Measurements from ENCODE around the gene RBM22. TPM values are rescaled to one million over a fixed set of nuclear protein-coding genes. Genes with fewer than 3 reads are reported as not detected.

Gene RBM22
- total RNA-seq, 1 donor: 27.1 TPM

DNA sequence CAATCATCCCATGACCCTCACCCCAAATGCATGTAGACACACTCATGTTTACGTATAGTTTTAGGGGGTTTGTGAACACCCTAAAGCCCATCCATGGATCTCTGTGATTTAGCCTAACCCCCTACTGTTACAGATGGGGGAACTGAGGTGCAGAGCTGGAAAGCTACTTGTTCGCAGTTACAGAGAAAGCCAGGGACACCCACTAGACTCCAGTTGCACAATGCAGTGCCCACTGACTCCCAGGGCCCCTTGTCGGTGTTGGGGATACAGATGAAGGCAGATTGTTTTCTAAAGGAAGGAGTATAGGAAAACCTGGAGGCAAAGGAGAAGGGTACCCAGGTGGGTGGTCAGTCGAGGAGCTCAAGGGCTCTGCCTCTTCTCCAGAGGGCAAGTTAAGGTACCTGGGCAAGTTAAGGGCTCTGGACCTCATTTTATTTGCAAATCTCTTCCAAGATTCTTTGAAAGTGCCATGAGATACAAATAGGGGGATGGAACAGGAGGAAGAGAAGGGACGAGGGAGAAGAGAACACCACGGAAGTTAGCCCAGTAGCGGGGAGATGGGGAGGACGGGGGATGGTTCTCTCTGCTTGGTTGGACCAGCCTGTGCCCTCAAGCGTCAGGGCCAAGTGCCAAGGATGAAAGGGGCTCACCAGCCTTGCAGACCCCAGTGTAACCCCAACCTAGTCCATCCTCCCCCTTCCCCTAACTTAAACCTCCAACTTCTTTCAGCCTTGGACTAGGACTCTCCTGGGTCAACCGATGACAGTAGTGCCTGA lies 38.9 kb downstream of the RBM22 start:
- DNase-seq (ENCODE audit: insufficient read length, low spot score, missing footprints): peak; percentile 60
- TF ChIP-seq, protein P1, sequence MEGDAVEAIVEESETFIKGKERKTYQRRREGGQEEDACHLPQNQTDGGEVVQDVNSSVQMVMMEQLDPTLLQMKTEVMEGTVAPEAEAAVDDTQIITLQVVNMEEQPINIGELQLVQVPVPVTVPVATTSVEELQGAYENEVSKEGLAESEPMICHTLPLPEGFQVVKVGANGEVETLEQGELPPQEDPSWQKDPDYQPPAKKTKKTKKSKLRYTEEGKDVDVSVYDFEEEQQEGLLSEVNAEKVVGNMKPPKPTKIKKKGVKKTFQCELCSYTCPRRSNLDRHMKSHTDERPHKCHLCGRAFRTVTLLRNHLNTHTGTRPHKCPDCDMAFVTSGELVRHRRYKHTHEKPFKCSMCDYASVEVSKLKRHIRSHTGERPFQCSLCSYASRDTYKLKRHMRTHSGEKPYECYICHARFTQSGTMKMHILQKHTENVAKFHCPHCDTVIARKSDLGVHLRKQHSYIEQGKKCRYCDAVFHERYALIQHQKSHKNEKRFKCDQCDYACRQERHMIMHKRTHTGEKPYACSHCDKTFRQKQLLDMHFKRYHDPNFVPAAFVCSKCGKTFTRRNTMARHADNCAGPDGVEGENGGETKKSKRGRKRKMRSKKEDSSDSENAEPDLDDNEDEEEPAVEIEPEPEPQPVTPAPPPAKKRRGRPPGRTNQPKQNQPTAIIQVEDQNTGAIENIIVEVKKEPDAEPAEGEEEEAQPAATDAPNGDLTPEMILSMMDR (IDR thresholded peaks at IDR 0.05; ENCODE audit: extremely low read depth, low read depth, low read length): no peak
- no peaks in the 10 kb centered on the region for H3K79me2 ChIP-seq (ENCODE audit: insufficient read depth, low read length)
- H4K20me1 ChIP-seq (ENCODE audit: insufficient read depth, low read length): no peaks in the 10 kb centered on the region
- no peak overlapping the region for H3K27ac ChIP-seq (ENCODE audit: low read depth, low read length)
- no peak overlapping the region for H3K4me3 ChIP-seq (ENCODE audit: insufficient read depth, low read length)
- H2AFZ ChIP-seq (ENCODE audit: low read length): no peak overlapping the region
- H3K4me1 ChIP-seq (ENCODE audit: insufficient read depth, low read length): no peaks in the 10 kb centered on the region
- peaks cover 13% of the 10 kb centered on the region for H3K27me3 ChIP-seq (ENCODE audit: insufficient read depth, low read length)
- no peaks in the 10 kb centered on the region for H3K36me3 ChIP-seq (ENCODE audit: insufficient read depth, low read length)
- H3K9me3 ChIP-seq (ENCODE audit: low read depth, low read length): no peaks in the 10 kb centered on the region
- H3K4me2 ChIP-seq (ENCODE audit: insufficient read depth, low read length): no peak overlapping the region

DNA sequence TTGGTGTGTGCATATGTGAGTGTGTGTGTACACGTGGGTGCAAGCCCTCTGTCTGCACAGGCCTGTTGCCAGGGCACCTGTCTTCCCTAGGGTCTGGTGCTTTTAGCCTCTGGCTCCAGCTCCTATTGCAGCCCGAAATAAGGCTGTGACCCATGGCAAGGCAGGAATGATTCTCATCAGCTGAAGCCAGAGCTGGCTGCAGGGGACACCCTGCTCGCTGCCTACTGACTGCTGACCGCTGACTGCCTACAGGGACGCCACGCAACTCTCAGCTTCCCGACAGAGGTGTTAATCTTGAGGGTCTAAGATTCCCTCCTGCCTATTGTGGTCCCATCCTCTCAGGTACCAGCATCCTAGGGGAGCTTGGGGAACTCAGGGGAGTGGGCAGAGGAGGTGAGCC lies 39.8 kb downstream of the RBM22 start, which contains the start of gene MYOZ3:
MYOZ3 (plus strand) TSS at position 166 of the 400 bp plus-strand sequence. CDS start 1,691 bp downstream, outside the sequence.
- no peak within 1 kb of the TSS for H3K4me2 ChIP-seq (ENCODE audit: insufficient read depth, low read length)
- no peak within 1 kb of the TSS for H3K4me3 ChIP-seq (ENCODE audit: insufficient read depth, low read length)
- H3K27ac ChIP-seq (ENCODE audit: low read depth, low read length): no peak within 1 kb of the TSS
- no peaks in the 10 kb centered on the region for H4K20me1 ChIP-seq (ENCODE audit: insufficient read depth, low read length)
- H3K4me1 ChIP-seq (ENCODE audit: insufficient read depth, low read length): peaks cover 3% of the 10 kb centered on the region
- H2AFZ ChIP-seq (ENCODE audit: low read length): no peak within 1 kb of the TSS
- no peaks in the 10 kb centered on the region for H3K9me3 ChIP-seq (ENCODE audit: low read depth, low read length)
- H3K79me2 ChIP-seq (ENCODE audit: insufficient read depth, low read length): no peaks in the 10 kb centered on the region
- no peaks in the 10 kb centered on the region for H3K36me3 ChIP-seq (ENCODE audit: insufficient read depth, low read length)
- peaks cover 13% of the 10 kb centered on the region for H3K27me3 ChIP-seq (ENCODE audit: insufficient read depth, low read length)
- peak; percentile 73 for DNase-seq (ENCODE audit: insufficient read length, low spot score, missing footprints)
- TF ChIP-seq, protein P1 (IDR thresholded peaks at IDR 0.05; ENCODE audit: extremely low read depth, low read depth, low read length): no peak

DNA sequence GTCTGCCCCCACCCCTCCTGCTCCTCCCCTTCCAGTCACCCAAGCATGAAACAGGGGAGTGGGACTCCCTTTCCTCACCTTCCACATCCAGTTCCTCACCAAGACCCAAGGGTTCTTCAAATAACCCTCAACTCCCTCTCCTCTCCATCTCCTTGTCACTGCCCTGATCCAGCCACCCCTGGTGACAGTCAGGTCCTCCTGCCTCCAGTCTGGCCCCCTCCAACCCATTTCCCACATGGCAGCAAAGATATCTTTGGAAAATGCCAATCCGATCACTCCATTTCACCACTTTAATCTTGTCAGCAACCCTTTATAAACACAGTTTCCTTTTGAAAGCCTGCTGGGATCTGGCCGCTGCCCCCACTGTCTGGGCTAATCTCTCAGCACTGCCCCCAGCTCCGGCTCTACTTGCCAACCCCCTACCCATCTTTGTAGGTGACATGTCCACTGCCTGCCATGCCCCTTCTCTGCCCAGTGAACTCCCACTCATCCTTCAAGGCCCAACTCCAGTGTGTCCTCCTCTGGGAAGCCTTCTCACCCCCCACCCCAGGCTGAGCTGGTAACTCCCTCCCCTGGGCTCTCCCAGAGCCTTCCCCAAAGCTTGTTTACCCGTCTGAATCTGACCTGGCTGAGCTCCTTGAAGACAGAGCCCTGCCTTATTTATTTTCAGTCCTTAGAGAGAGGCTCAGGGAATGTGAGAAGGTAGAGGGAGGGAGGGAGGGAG lies 40.6 kb downstream of the RBM22 start:
- Histone ChIP-seq H2AFZ (ENCODE audit: low read length) (no peak overlapping the region), H3K4me3 (ENCODE audit: insufficient read depth, low read length) (no peak overlapping the region), H3K4me2 (ENCODE audit: insufficient read depth, low read length) (no peak overlapping the region), H3K9me3 (ENCODE audit: low read depth, low read length) (no peaks in the 10 kb centered on the region), H3K36me3 (ENCODE audit: insufficient read depth, low read length) (no peaks in the 10 kb centered on the region), H4K20me1 (ENCODE audit: insufficient read depth, low read length) (no peaks in the 10 kb centered on the region), H3K27me3 (ENCODE audit: insufficient read depth, low read length) (peaks cover 13% of the 10 kb centered on the region), H3K4me1 (ENCODE audit: insufficient read depth, low read length) (peaks cover 5% of the 10 kb centered on the region), H3K27ac (ENCODE audit: low read depth, low read length) (no peak overlapping the region), H3K79me2 (ENCODE audit: insufficient read depth, low read length) (no peaks in the 10 kb centered on the region)
- peak; percentile 76 for DNase-seq (ENCODE audit: insufficient read length, low spot score, missing footprints)
- TF ChIP-seq, protein P1 (IDR thresholded peaks at IDR 0.05; ENCODE audit: extremely low read depth, low read depth, low read length): no peak
